Activated CD8-positive, alpha-beta memory T cell treated with anti-CD3 and anti-CD28 coated beads for 48 hours (primary cell): Measurements from ENCODE around the gene NFKBIZ.

ENCODE experiments used
- DNase-seq, 3 experiments: peaks; one replicate each; pipeline ENCODE4 v3.0.0-alpha.2; 2020; ENCODE audit warnings: low read depth in 2 of 3, low spot score in 2 of 3

Gene NFKBIZ

GRCh38 chr3:101848754-101849713 is at the start of gene NFKBIZ:
TSS of gene NFKBIZ (plus strand) at chr3:101849514. CDS start at chr3:101849629, 115 bp downstream.
- DNase-seq: peak; percentile 79 to 85 (median 81)

GRCh38 chr3:101801174-101801573 is 48.1 kb upstream of the NFKBIZ start:
- no peak for DNase-seq

GRCh38 chr3:101802179-101802578 is 47.1 kb upstream of the NFKBIZ start:
- DNase-seq: no peak

- DNase-seq: no peak
These were observed 46.0 kb upstream of the NFKBIZ start for GRCh38 chr3:101803173-101803782.

- DNase-seq: no peak
These were observed 45.4 kb upstream of the NFKBIZ start for GRCh38 chr3:101803939-101804338.

DNA sequence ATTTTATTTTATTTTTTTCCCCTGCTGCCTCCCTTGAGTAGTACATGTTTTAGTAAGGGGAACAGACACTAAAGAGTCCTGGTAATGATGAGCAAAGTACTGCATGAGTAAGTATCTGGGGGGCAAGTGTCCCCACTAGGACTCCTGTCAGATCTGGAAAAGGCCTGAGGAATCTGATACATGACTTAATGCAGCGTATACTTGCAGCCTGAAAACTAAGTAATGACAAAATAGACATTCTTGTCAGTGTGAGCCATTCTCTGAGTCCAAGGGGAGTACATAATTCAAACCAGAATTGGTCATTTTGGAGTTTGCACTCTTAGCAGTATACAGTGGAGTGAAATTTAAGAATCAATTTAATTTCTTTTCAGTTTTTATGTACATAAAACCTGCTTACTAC is 42.8 kb upstream of the NFKBIZ start:
- no peak for DNase-seq

GRCh38 chr3:101807888-101808287 is 41.4 kb upstream of the NFKBIZ start:
- no peak for DNase-seq

DNA sequence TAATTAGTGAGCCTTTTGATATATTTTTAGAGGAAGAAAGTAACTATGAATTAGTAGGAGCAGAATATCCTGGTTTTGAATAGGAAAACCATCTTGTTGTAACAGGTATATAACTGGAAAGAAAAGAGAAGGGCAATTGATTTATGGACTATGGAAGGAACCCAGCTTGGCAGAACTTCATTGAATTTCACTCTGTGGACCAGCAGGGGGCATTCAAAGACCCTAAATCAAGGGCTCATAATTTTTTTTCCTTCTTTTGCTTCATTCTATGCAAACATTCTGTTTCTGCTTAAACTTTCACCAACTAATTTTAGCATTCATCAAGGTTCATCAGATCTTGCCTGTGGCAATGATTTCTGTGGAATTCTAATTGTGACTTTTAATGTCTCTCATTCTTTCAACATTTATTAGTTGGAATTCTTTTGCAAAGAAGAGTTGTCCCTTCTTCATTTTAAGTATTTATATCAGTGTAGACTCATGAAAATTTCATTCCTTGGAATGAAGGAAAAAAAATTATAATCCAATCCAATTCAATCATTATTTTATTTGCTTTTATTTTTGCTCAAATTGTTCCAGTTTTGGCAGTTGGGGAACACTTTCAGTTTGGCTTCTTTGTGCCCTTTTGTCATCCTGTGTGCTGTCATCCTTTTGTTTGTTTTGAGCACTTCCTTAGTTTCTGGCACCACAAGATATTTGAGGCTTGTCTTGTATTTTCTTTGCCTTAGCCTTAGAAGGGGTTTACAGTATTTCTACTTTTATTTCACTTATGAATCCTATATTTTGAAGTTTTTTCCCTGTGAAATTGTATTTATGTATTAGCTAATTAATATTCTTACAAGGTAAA is 39.9 kb upstream of the NFKBIZ start:
- no peak for DNase-seq

DNA sequence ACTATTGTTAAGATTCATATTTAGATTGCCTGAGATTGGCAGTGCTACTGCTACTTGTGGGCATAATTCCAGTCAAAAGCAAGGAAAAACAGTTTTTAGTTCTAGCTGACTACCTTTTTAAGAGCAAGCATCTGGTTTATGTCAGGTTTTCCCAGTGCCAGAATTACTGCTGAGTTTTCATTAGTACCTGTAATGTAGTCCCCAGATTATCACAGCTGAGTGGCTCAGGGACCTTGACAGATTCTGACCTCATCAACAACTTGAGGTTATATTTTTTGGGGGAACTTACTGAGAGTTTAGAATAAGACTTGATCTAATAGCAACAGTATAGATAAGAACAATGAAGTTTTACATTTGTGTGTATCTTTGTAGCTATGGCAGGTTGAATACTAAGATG is 39.3 kb upstream of the NFKBIZ start:
- no peak for DNase-seq

DNA sequence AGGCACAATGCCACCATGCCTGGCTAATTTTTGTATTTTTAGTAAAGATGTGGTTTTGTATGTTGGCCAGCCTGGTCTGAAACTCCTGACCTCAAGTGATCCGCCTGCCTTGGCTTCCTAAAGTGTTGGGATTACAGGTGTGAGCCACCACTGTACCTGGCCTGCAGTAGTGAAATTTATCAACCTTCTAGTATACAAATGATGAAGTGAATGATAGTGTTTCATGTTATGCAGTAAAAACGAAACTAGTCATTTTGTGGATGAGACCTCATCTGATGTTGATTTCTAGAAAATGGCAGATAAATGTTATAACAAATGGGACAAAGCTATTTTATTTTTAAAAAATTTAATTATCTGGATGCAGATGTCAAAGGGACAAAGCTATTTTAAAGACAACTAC is 37.4 kb upstream of the NFKBIZ start:
- DNase-seq: no peak

DNA sequence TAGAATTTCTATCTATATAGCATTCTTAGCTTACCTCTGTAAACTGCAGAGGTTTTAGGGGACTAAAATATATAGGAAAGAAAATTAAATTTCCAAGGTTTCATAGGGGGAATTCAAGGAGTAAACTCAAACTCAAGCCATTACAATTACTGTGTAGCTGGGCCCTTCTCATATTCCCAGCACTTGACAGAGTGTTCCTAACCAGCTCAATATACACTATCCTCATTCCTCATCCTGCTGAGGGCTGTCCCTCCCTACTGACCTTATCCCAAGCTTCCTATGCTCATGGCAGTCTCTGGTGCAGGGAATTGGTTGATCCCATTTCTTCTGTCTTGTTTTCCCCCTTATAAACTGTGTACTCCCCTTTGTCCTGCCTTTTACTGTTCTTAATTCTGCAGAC is 36.4 kb upstream of the NFKBIZ start:
- DNase-seq: no peak

DNA sequence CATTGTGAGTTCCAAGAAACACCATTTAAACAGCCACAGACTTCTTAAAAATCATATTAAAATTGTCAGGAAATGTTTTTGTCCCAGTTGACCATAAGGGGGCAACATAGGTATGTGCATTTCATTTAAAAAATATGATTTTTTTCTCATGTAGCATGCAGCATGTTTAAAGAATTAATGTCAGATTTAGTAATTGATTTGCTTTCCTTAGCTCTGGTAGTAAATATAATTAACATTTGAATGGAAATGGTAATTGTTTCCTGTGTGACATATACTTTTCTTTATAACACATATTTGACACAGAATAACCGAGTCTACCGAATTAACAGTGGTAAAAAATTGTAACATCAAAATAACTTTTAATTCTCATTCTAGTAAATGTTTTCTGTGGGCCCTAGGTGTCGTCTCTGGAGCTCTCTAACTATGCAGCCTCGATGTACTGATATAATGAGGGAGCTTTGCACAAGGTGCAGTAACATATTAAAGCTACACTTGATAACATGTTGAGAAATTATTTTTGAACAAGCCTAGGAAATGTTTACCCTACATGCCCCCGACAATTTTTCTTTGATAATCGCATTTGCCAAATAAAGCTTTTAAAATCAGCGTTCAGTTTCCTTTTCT is 35.4 kb upstream of the NFKBIZ start:
- no peak for DNase-seq

DNA sequence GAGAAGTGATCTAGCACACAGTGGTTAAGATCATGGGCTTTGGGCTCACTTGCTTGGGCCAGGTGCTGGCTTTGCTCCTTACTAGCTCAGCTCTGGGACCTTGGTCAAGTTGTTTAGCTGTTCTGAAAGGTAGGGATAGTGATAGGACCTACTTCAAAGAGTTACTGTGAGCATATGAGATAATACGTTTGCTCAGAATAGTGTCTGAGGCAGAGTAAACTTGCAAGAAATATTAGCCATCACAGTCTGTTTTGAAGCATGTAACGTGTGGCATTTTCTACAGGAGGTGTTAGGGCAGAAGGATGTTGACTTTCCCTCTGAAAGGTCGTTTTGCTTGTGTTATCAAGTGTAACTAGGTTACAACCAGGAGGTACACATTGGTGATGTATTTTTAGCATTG is 34.5 kb upstream of the NFKBIZ start:
- no peak for DNase-seq

DNA sequence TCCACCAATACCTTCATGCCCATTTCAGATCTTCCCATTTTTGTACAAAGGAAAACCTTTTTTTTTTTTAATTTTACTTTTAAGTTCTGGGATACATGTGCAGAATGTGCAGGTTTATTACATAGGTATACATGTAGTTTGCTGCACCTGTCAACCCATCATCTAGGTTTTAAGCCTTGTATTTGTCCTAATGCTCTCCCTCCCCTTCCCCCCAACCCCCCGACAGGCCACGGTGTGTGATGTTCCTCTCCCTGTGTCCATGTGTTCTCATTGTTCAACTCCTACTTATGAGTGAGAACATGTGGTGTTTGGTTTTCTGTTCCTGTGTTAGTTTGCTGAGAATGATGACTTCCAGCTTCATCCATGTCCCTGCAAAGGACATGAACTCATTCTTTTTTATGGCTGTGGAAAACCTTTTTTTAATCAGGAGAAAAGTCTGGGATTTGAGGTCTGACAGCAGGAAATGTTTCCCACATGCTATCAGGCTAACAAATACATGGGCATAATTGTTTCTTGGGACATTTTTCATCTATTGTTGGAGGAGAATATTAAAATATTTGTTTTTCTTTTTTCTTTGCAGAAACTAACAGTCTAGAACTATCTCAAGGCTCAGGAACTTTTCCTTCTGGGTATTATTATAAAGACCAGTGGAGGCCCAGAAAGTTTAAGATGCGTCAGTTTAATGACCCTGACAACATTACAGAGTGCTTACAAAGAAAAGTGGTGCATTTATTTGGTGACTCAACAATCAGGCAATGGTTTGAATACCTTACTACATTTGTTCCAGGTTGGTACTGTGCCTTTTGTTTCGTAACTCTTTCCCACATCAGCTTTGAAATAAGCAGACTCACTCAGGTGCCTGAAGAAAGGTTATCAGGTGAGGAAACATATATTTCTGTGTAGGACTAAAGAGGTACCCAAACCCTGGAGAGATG is 32.8 kb upstream of the NFKBIZ start:
- no peak for DNase-seq

- no peak for DNase-seq
These were observed 31.3 kb upstream of the NFKBIZ start for GRCh38 chr3:101817992-101818391.

GRCh38 chr3:101819649-101820206 is 29.6 kb upstream of the NFKBIZ start:
- no peak for DNase-seq

GRCh38 chr3:101821503-101821902 is 27.8 kb upstream of the NFKBIZ start:
- no peak for DNase-seq

DNA sequence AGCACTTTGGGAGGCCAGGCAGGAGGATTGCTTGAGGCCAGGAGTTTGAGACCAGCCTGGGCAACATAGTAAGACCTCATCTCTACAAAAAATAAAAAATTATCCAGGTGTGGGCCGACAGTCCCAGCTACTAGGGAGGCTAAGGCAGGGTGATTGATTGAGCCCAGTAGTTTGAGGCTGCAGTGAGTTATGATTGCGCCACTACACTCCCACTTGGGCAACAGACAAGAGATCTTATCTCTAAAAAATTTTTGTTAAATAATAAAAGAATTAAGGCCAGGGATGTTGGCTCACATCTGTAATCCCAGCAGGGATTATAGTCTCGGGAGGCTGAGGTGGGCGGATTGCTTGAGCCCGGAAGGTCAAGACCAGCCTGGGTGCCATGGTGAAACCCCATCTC is 25.8 kb upstream of the NFKBIZ start:
- DNase-seq: no peak

DNA sequence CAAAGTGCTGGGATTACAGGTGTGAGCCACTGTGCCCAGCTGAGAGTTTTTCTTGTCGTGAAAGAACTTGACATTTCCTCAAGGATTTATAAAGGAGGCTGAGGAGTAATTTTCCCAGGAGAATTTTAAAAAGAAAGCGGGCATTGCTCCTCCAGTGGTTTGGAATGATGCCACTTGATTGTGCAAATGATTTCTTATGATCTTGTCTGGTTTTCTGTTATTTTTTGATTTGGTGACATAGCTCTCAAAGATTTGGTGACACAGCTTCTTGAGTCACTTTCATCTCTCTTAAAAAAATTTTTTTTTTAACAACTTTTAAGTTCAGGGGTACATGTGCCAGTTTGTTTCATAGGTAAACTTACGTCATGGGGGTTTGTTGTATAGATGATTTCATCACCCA is 24.6 kb upstream of the NFKBIZ start:
- no peak for DNase-seq
